Liver (tissue), 9 donors: ENCODE data around the gene ANP32B. TPM values are rescaled to one million over a fixed set of nuclear protein-coding genes. Genes with fewer than 3 reads are reported as not detected.
"Not testable (repeated sequence)": the region's sequence is repeated elsewhere in the genome, so short reads cannot be mapped to it uniquely, and the experiment has no call there.

ENCODE experiments used
- DNase-seq: peaks from one replicate; pipeline ENCODE4 v3.0.0-alpha.2; 2017; ENCODE audit warnings: low spot score
- H3K27ac ChIP-seq, 2 donors: one replicate each; pipeline ENCODE4 v1.7.0; 2013; ENCODE audit warnings: inconsistent platforms in 2 of 2, low read length in 2 of 2, control low read depth in 1 of 2, low read depth in 1 of 2, mild to moderate bottlenecking in 1 of 2
- H3K27me3 ChIP-seq, 4 donors: one replicate each; pipeline versions ENCODE4 v1.6.1 to v1.7.0; 2013; ENCODE audit warnings: low read length in 3 of 4, inconsistent platforms in 1 of 4, mild to moderate bottlenecking in 1 of 4, moderate library complexity in 1 of 4; ENCODE audit not compliant: control insufficient read depth in 4 of 4, insufficient read depth in 4 of 4
- H3K36me3 ChIP-seq, 4 donors: one replicate each; pipeline versions ENCODE4 v1.6.1 to v1.7.0; 2013; ENCODE audit warnings: low read length in 3 of 4, mild to moderate bottlenecking in 3 of 4, low read depth in 1 of 4, moderate library complexity in 1 of 4; ENCODE audit not compliant: control insufficient read depth in 4 of 4, insufficient read depth in 3 of 4
- H3K4me1 ChIP-seq, 4 donors: one replicate each; pipeline versions ENCODE4 v1.6.1 to v1.7.0; 2013; ENCODE audit warnings: low read length in 3 of 4, mild to moderate bottlenecking in 3 of 4, moderate library complexity in 1 of 4; ENCODE audit not compliant: control insufficient read depth in 4 of 4, insufficient read depth in 4 of 4
- H3K4me3 ChIP-seq, 3 donors: one replicate each; pipeline versions ENCODE4 v1.6.1 to v1.7.0; 2013; ENCODE audit warnings: low read length in 3 of 3, control low read depth in 1 of 3, low read depth in 1 of 3, mild to moderate bottlenecking in 1 of 3
- H3K9ac ChIP-seq, 2 donors: one replicate each; pipeline ENCODE4 v1.7.0; 2013; ENCODE audit warnings: low read length in 2 of 2, mild to moderate bottlenecking in 2 of 2, moderate library complexity in 2 of 2, control low read depth in 1 of 2, low read depth in 1 of 2
- H3K9me3 ChIP-seq, 4 donors: one replicate each; pipeline versions ENCODE4 v1.6.1 to v1.7.0; 2013; ENCODE audit warnings: low read length in 3 of 4; ENCODE audit not compliant: control insufficient read depth in 4 of 4
- CTCF ChIP-seq: fragments of 150-350 bp; IDR thresholded peaks from 2 replicates; pipeline ENCODE4 v1.5.1; 2017; ENCODE audit warnings: improper control_type of control experiment, low read depth, low read length; ENCODE audit not compliant: missing input control
- EGR1 ChIP-seq, 2 donors: IDR thresholded peaks; 2 replicates each; pipeline ENCODE4 v1.6.1; 2016 to 2018; ENCODE audit warnings: antibody characterized with exemption in 2 of 2, low read depth in 2 of 2
- FOXA1 ChIP-seq: IDR thresholded peaks from 2 replicates; pipeline ENCODE4 v1.6.1; 2016; ENCODE audit warnings: antibody characterized with exemption
- FOXA2 ChIP-seq: IDR thresholded peaks from 2 replicates; pipeline ENCODE4 v1.6.1; 2016; ENCODE audit warnings: antibody characterized with exemption
- GABPA ChIP-seq, 2 donors: IDR thresholded peaks in 1 of 2; conservative IDR thresholded peaks in 1 of 2; 2 replicates each; pipeline ENCODE4 v1.6.1; 2016; ENCODE audit warnings: antibody characterized with exemption in 2 of 2, mild to moderate bottlenecking in 1 of 2, moderate library complexity in 1 of 2
- HNF4A ChIP-seq, 2 donors: conservative IDR thresholded peaks; 2 replicates each; pipeline ENCODE4 v1.6.1; 2016; ENCODE audit warnings: antibody characterized with exemption in 2 of 2, mild to moderate bottlenecking in 2 of 2
- HNF4G ChIP-seq: IDR thresholded peaks from 2 replicates; pipeline ENCODE4 v1.6.1; 2016; ENCODE audit warnings: antibody characterized with exemption
- JUND ChIP-seq, 2 donors: IDR thresholded peaks; 2 replicates each; pipeline ENCODE4 v1.6.1; 2016; ENCODE audit warnings: antibody characterized with exemption in 2 of 2
- MAX ChIP-seq: IDR thresholded peaks from 2 replicates; pipeline ENCODE4 v1.6.1; 2016; ENCODE audit warnings: antibody characterized with exemption
- NR2F2 ChIP-seq: IDR thresholded peaks from 2 replicates; pipeline ENCODE4 v1.6.1; 2016; ENCODE audit warnings: antibody characterized with exemption
- RAD21 ChIP-seq, 2 donors: IDR thresholded peaks; 2 replicates each; pipeline ENCODE4 v1.6.1; 2016; ENCODE audit warnings: antibody characterized with exemption in 2 of 2, mild to moderate bottlenecking in 2 of 2
- REST ChIP-seq: IDR thresholded peaks from 2 replicates; pipeline ENCODE4 v1.6.1; 2016; ENCODE audit warnings: antibody characterized with exemption, mild to moderate bottlenecking
- RXRA ChIP-seq, 2 donors: IDR thresholded peaks; 2 replicates each; pipeline ENCODE4 v1.6.1; 2017 to 2018; ENCODE audit warnings: antibody characterized with exemption in 2 of 2, mild to moderate bottlenecking in 1 of 2
- SP1 ChIP-seq: IDR thresholded peaks from 2 replicates; pipeline ENCODE4 v1.6.1; 2018; ENCODE audit warnings: antibody characterized with exemption, mild to moderate bottlenecking
- TAF1 ChIP-seq: conservative IDR thresholded peaks from 2 replicates; pipeline ENCODE4 v1.6.1; 2016; ENCODE audit warnings: antibody characterized with exemption, mild to moderate bottlenecking
- YY1 ChIP-seq: IDR thresholded peaks from 2 replicates; pipeline ENCODE4 v1.6.1; 2016; ENCODE audit warnings: antibody characterized with exemption, mild to moderate bottlenecking
- ZBTB33 ChIP-seq: IDR thresholded peaks from 2 replicates; pipeline ENCODE4 v1.6.1; 2016; ENCODE audit warnings: antibody characterized with exemption
- WGBS: extraction: QIAGEN DNeasy Blood & Tissue Kit; methylation state at CpG from one replicate; pipeline ENCODE4 v1.1.7; 2013; 5-methylcytosine and 5-hydroxymethylcytosine counted together
- polyA plus RNA-seq, 2 donors: library from polyadenylated mRNA; stranded (reverse) in 1 of 2; unstranded in 1 of 2; fragments of 200-250 nt in 1 of 2; fragments of >200 nt in 1 of 2; fragmentation: Nextera tagmentation in 1 of 2; extraction: Ambion mirVana in 1 of 2; gene quantifications; one replicate each; pipeline versions ENCODE4 v1.2.1 to v1.2.3, GENCODE V29; 2013 to 2015
- total RNA-seq, 2 donors: library from RNA; depleted of rRNA; stranded (reverse); fragments of >200 nt; gene quantifications; one replicate each; pipeline ENCODE4 v1.2.3, GENCODE V29; 2014
- TF ChIP-seq, protein P1 (sequence below): IDR thresholded peaks from 2 replicates; pipeline ENCODE4 v1.6.1; 2016; ENCODE audit warnings: antibody characterized with exemption
- donor health status: healthy.
- donor health status: healthy.
- donor health status: healthy.
- donor health status: healthy.
- donor health status: healthy.

ANP32B gene
- total and polyA plus RNA-seq, 4 donors: 4.0 to 39.4 (median 27.0) TPM

GRCh38 chr9:97944612-97945011, 38.5 kb upstream of the ANP32B start:
- WGBS: 86% methylated on average over 3 of the region's 3 CpGs
- TF ChIP-seq, protein P1, sequence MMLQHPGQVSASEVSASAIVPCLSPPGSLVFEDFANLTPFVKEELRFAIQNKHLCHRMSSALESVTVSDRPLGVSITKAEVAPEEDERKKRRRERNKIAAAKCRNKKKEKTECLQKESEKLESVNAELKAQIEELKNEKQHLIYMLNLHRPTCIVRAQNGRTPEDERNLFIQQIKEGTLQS: no peak
- no peak for TF ChIP-seq HNF4G
- no peak for TF ChIP-seq SP1
- TF ChIP-seq TAF1: no peak
- no peak for TF ChIP-seq EGR1 (IDR thresholded peaks at IDR 0.05; ENCODE audit: low read depth in 2 of 2)
- TF ChIP-seq YY1: no peak
- no peak for TF ChIP-seq ZBTB33
- TF ChIP-seq MAX: no peak
- no peak for TF ChIP-seq FOXA1
- TF ChIP-seq RXRA (IDR thresholded peaks at IDR 0.05): no peak
- no peak for TF ChIP-seq CTCF
- no peak for TF ChIP-seq RAD21 (IDR thresholded peaks at IDR 0.05)
- no peak for TF ChIP-seq GABPA (IDR thresholded peaks at IDR 0.05 in 1 of 2, conservative IDR thresholded peaks at IDR 0.05 in 1 of 2)
- TF ChIP-seq FOXA2: no peak
- no peak for TF ChIP-seq REST
- TF ChIP-seq HNF4A (conservative IDR thresholded peaks at IDR 0.05): no peak
- TF ChIP-seq NR2F2: no peak
- no peak for TF ChIP-seq JUND (IDR thresholded peaks at IDR 0.05)
- DNase-seq: no peak
- Histone ChIP-seq H3K9ac (no peak overlapping the region), H3K4me1 (no peaks in the 10 kb centered on the region), H3K27me3 (peaks cover 0 to 2% (median 0%) of the 10 kb centered on the region in 4 donors), H3K4me3 (no peak overlapping the region), H3K36me3 (no peaks in the 10 kb centered on the region), H3K9me3 (no peaks in the 10 kb centered on the region), H3K27ac (no peak overlapping the region)

DNA sequence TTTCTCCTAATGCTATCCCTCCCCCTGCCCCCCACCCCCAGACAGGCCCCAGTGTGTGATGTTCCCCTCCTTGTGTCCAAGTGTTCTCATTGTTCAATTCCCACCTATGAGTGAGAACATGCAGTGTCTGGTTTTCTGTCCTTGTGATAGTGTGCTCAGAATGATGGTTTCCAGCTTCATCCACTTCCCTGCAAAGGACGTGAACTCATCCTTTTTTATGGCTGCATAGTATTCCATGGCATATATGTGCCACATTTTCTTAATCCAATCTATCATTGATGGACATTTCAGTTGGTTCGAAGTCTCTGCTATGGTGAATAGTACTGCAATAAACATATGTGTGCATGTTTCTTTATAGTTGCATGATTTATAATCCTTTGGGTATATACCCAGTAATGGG, 37.7 kb upstream of the ANP32B start:
- H3K4me3 ChIP-seq, H3K36me3 ChIP-seq, H3K4me1 ChIP-seq, DNase-seq, H3K9me3 ChIP-seq, H3K9ac ChIP-seq, H3K27me3 ChIP-seq, H3K27ac ChIP-seq: not testable (repeated sequence)
- 76% methylated on average over 2 of the region's 2 CpGs for whole genome bisulfite sequencing

- H3K27me3 ChIP-seq, H3K9me3 ChIP-seq, H3K4me3 ChIP-seq, H3K4me1 ChIP-seq, DNase-seq, H3K27ac ChIP-seq, H3K9ac ChIP-seq, H3K36me3 ChIP-seq: not testable (repeated sequence)
- 46% methylated on average over 2 of the region's 2 CpGs for WGBS
Measured at GRCh38 chr9:97947094-97947493, 36.0 kb upstream of the ANP32B start.

DNA sequence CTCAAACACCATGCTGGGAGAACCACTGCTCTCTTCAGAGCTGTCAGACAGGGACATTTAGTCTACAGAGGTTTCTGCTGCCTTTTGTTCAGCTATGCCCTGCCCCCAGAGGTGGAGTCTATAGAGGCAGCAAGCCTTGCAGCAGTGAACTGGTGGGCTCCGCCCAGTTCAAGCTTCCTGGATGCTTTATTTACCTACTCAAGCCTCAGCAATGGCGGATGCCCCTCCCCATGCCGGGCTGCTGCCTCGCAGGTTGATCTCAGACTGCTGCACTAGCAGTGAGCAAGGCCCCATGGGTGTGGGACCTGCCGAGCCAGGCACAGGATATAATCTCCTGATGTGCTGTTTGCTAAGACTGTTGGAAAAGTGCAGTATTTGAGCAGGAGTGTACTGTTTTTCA, 32.3 kb upstream of the ANP32B start:
- WGBS: 86% methylated on average over 5 of the region's 5 CpGs

More for the DNA sequence above, 32.3 kb upstream of the ANP32B start:
- not testable (repeated sequence) for H3K9ac ChIP-seq, DNase-seq, H3K4me1 ChIP-seq, H3K27me3 ChIP-seq, H3K9me3 ChIP-seq, H3K4me3 ChIP-seq, H3K36me3 ChIP-seq, H3K27ac ChIP-seq
